ENCODE measurements around the gene RAC2.

RAC2 gene

DNA sequence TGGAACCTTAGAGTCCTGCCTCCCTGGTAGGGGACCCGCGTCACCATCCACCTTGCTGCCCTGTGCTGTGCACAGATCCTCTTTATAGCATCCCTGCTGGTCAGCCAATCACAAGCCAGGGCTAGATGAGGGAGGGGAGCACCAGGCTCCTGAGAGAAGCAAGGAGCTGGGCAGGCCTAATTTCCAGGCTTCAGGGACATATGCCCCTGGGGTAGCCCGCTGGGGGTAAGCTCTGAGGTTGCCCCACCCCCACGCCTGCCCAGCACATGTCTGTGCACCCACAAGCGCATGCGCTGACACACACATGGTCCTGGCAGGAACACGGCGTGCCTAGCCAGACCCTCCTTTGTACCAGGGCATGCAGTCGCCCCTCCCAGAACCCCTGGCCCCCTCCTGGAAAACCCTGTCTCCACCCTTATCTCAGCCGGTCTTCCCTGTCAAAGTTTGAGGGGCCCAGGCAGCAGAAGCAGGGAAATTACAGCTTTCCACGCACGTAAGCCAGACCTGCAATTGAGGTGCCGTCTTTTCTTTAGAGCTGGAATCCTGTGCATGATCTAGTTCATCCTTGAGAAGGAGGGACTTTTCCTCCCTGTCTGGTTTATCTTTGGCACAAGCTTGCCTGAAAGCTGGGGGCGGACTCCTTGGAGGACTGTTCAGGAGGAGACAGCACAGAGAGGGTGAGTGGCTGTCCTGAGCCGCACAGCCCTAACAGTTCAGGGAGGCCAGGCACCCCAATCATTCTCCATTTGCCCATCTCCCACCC is 33.8 kb downstream of the RAC2 start:
- Histone ChIP-seq H3K4me3 (ENCODE audit: low read length) (no peak overlapping the region), H3K9ac (ENCODE audit: low read length) (no peak overlapping the region), H3K27ac (ENCODE audit: low read length) (no peak overlapping the region), H3K4me1 (ENCODE audit: control insufficient read depth, low read depth, low read length) (peaks cover 6% of the 10 kb centered on the region), H3K9me3 (ENCODE audit: control insufficient read depth, low read depth, low read length) (no peaks in the 10 kb centered on the region), H3K36me3 (ENCODE audit: control insufficient read depth, low read depth, low read length) (no peaks in the 10 kb centered on the region), H3K27me3 (ENCODE audit: control insufficient read depth, insufficient read depth, low read length) (no peaks in the 10 kb centered on the region)

DNA sequence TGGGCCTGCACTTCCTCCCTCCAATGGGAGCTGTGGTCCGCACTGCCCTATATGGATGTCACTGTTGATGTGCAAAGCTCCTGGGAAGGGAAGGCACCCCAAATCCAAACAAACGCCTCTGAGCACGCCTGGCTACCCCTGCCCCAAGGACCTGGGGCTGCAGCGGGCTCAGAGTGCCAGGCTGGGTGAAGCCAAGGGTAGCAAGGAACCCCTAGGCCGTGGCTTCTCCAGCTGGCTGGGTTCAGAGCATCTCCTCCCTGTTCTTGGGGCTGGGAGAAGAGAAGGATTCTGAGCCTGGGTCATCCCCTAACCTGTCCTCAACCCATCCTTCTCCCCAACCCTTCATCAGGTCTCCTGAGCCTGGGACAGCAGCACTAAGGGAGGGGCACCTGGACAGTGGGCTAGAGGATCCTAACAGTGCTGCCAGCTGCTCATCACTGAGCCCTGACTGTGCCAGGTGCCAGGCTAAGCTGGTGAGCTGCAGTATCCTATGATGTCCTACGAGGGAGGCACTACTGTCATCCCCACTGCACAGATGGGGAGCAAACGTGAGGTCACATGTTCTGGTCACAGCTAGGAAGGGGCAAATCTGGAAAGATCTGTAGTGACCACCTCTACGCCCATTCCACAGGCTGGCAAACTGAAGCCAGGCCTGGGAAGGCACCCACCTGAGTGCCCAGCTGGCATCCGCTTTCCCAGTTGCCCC is 34.8 kb downstream of the RAC2 start:
- no peak overlapping the region for H3K4me3 ChIP-seq (ENCODE audit: low read length)
- peaks cover 6% of the 10 kb centered on the region for H3K4me1 ChIP-seq (ENCODE audit: control insufficient read depth, low read depth, low read length)
- no peak overlapping the region for H3K9ac ChIP-seq (ENCODE audit: low read length)
- no peaks in the 10 kb centered on the region for H3K27me3 ChIP-seq (ENCODE audit: control insufficient read depth, insufficient read depth, low read length)
- H3K36me3 ChIP-seq (ENCODE audit: control insufficient read depth, low read depth, low read length): no peaks in the 10 kb centered on the region
- no peaks in the 10 kb centered on the region for H3K9me3 ChIP-seq (ENCODE audit: control insufficient read depth, low read depth, low read length)
- H3K27ac ChIP-seq (ENCODE audit: low read length): no peak overlapping the region

DNA sequence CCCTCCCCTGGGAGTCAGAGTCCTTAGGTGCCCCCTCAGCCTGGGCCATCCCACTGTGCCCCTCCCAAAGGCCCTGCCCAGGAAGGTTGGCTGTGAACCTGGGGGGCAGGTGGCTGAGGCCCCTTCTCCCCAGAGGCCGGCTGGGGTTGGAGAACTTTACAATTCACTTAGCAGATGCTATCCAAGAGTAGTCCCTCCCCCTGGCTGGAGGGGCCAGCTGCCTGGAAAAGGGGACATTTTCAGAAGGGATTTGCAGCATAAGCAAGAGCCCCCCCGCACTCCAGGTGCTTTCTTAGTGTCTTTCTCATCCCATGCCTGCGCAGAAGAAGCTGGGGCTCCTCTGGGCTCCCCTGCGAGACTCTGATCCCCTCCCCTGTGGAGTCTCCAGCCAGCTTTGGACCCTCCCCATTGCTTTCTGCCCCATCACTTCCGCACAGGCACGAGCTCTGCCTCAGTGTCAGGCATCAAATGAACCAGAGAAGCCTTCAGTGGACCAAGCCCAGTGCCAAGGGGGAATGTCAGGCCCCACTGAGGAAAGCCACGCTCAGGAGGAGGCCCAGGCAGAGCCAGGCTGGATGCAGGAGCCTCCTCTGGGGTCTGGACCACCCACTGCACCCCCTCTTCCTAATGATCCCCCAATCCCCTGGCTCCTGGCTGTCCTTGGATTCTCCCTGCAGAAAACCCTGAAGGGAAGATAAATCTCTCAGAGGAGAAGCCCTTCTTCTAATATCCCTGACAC is 35.5 kb downstream of the RAC2 start:
- Histone ChIP-seq H3K27me3 (ENCODE audit: control insufficient read depth, insufficient read depth, low read length) (no peaks in the 10 kb centered on the region), H3K36me3 (ENCODE audit: control insufficient read depth, low read depth, low read length) (no peaks in the 10 kb centered on the region), H3K9ac (ENCODE audit: low read length) (no peak overlapping the region)

DNA sequence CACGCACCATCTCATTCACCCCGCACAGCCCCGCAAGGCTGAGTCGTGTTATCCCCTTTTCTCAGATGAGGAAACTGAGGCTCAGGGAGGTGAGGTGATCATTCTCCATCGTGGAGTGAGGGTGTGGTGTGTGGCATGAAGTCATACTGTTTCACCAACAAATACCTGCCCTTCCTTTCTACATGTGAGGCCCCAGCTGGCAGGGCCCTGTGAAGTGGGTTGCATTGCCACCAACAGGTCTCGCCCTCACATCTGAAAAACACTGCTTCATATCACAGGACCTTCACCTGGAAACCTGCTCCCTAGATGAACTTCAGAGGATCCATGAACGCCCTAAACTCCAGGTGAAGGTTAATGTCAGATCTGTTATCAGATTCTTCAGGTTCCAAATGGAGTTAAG is 36.1 kb downstream of the RAC2 start:
- Histone ChIP-seq H3K4me3 (ENCODE audit: low read length) (no peak overlapping the region), H3K9ac (ENCODE audit: low read length) (no peak overlapping the region)

More for the DNA sequence above, 35.5 kb downstream of the RAC2 start:
- Histone ChIP-seq H3K4me3 (ENCODE audit: low read length) (no peak overlapping the region), H3K4me1 (ENCODE audit: control insufficient read depth, low read depth, low read length) (peaks cover 6% of the 10 kb centered on the region), H3K27ac (ENCODE audit: low read length) (no peak overlapping the region), H3K9me3 (ENCODE audit: control insufficient read depth, low read depth, low read length) (no peaks in the 10 kb centered on the region)

DNA sequence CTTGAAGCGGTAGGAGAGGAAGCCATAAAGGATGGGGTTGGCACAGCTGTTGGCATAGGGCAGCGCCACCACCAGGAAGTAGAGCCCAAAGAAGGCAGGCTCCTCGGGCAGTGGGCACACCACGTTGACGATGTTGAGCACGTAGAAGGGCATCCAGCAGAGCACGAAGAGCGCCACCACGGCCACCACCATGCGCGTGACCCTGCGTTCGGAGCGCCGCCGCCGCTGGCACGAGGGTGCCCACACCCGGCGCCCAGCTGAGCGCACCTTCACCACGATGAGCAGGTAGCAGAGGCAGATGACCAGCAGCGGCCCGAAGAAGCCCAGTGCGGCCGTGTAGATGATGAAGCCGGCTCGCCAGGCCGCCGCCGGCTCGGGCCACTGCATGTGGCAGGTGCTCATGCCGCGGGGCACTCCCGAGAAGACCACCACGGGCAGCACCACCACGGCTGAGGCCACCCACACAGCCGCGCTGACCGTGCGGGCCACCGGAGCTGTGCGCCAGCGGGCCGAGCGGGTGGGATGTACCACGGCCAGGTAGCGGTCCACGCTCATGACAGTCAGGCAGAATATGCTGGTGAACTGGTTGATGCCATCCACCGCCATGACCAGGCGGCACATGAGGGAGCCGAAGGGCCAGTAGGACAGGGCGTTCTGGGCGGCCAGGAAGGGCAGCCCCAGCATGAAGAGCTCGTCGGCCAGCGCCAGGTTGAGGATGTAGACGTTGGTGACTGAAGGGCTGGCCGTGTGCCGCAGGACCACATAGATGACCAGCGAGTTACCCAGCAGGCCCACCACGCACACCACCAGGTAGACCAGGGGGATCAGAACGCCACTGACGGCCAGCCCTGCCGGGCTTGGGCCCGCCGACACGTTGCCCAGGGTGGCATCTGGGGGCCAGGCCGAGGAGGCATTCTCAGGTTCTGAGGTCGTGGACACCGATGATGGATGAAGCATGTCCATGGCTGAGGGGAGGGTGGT is 36.9 kb downstream of the RAC2 start:
- Histone ChIP-seq H3K9me3 (ENCODE audit: control insufficient read depth, low read depth, low read length) (no peaks in the 10 kb centered on the region), H3K4me1 (ENCODE audit: control insufficient read depth, low read depth, low read length) (peaks cover 3% of the 10 kb centered on the region), H3K27ac (ENCODE audit: low read length) (no peak overlapping the region), H3K4me3 (ENCODE audit: low read length) (no peak overlapping the region), H3K27me3 (ENCODE audit: control insufficient read depth, insufficient read depth, low read length) (no peaks in the 10 kb centered on the region), H3K9ac (ENCODE audit: low read length) (no peak overlapping the region), H3K36me3 (ENCODE audit: control insufficient read depth, low read depth, low read length) (no peaks in the 10 kb centered on the region)

More for the DNA sequence above, 36.1 kb downstream of the RAC2 start:
- no peaks in the 10 kb centered on the region for H3K9me3 ChIP-seq (ENCODE audit: control insufficient read depth, low read depth, low read length)
- H3K36me3 ChIP-seq (ENCODE audit: control insufficient read depth, low read depth, low read length): no peaks in the 10 kb centered on the region
- H3K27me3 ChIP-seq (ENCODE audit: control insufficient read depth, insufficient read depth, low read length): no peaks in the 10 kb centered on the region
- H3K4me1 ChIP-seq (ENCODE audit: control insufficient read depth, low read depth, low read length): peaks cover 6% of the 10 kb centered on the region
- no peak overlapping the region for H3K27ac ChIP-seq (ENCODE audit: low read length)

DNA sequence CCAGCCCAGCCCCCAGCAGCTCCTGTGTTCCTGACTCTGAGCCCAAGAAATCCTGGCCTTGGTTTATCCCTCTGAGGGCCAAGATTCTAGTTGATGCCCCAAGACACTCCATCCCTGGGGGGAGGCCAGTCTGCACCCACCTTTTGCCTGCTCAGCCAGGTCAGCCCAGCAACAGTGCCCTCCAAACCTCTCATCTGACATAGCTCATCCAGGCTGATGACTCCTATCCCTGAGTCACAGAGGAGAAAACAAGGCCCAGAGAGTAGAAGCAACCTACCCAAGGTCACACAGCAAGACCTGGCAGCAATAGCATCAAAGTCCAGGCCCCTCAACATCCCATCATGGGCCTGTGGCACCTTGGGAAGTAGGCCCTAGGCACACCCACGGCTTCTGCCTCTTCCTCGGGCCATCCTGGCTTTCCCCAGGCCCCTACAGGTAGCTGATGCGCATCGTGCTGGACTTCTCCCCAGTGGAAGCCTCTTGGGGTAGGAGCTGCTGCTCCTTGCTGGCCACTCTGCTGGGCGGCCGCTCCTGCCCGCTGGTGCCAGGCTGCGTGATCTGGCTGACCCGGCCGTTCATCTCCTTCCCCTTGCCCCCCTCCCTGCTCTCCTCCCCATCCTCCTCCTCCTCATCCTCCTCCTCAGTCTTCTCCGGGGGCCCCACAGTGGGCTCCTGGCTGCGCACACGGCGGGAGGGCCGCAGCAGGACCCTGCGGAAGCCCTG is 37.8 kb downstream of the RAC2 start:
- Histone ChIP-seq H3K9me3 (ENCODE audit: control insufficient read depth, low read depth, low read length) (no peaks in the 10 kb centered on the region), H3K4me3 (ENCODE audit: low read length) (no peak overlapping the region), H3K27ac (ENCODE audit: low read length) (no peak overlapping the region), H3K27me3 (ENCODE audit: control insufficient read depth, insufficient read depth, low read length) (no peaks in the 10 kb centered on the region), H3K36me3 (ENCODE audit: control insufficient read depth, low read depth, low read length) (no peaks in the 10 kb centered on the region), H3K4me1 (ENCODE audit: control insufficient read depth, low read depth, low read length) (no peaks in the 10 kb centered on the region), H3K9ac (ENCODE audit: low read length) (no peak overlapping the region)

DNA sequence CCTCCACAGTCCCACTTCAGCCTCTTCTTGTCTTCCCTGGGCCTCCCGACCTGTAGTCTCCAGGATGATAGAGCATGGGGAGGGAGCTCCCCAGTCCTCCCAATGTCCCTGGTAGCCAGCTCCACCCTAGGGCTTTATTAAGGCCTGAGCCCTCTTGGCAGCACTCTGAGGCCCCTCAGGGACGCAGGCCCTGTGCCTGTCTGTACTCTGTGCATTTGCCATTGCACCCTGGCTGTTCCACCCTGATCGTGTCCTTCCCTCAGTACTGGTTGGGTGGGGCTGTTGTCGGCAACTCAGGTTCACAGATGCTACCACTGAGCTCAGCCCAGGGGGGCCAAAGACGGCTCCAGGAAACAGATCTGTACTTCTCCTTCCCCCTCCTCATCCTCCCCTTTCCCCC is 39.0 kb downstream of the RAC2 start:
- no peaks in the 10 kb centered on the region for H3K27me3 ChIP-seq (ENCODE audit: control insufficient read depth, insufficient read depth, low read length)
- no peaks in the 10 kb centered on the region for H3K9me3 ChIP-seq (ENCODE audit: control insufficient read depth, low read depth, low read length)
- no peaks in the 10 kb centered on the region for H3K4me1 ChIP-seq (ENCODE audit: control insufficient read depth, low read depth, low read length)
- no peaks in the 10 kb centered on the region for H3K36me3 ChIP-seq (ENCODE audit: control insufficient read depth, low read depth, low read length)
- H3K4me3 ChIP-seq (ENCODE audit: low read length): no peak overlapping the region
- no peak overlapping the region for H3K27ac ChIP-seq (ENCODE audit: low read length)
- no peak overlapping the region for H3K9ac ChIP-seq (ENCODE audit: low read length)

DNA sequence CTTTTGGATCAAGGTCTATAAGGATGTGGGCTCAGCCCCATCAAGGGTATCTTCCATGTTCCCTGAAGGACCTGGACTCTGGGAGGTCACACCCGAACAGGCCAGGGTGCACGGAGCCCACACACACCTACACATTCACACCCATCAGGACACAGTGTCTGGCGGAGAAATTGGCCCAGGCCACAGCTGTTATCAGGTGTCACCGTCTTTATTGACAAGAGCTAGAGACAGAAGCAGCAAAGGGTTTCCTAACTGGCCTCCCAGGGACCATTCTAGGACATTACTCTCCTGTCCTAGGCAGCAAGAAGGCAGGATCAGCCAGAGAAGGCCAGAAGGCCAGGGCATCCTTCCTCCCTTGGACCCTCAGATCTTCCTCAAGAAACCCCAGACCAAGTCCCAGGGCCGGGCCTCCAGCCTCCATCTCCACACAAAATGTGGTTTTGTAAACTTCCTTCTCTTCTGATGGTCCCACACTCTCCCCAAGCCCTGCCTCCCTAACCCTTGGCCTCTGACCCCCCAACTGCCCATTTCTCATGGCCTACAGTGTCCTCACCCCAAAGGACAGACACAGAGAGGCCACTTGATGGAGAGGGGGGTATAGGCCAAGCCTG is 39.9 kb downstream of the RAC2 start:
- no peak overlapping the region for H3K27ac ChIP-seq (ENCODE audit: low read length)
- H3K4me1 ChIP-seq (ENCODE audit: control insufficient read depth, low read depth, low read length): no peaks in the 10 kb centered on the region
- no peak overlapping the region for H3K4me3 ChIP-seq (ENCODE audit: low read length)
- H3K9me3 ChIP-seq (ENCODE audit: control insufficient read depth, low read depth, low read length): no peaks in the 10 kb centered on the region
- H3K9ac ChIP-seq (ENCODE audit: low read length): no peak overlapping the region
- no peaks in the 10 kb centered on the region for H3K36me3 ChIP-seq (ENCODE audit: control insufficient read depth, low read depth, low read length)
- no peaks in the 10 kb centered on the region for H3K27me3 ChIP-seq (ENCODE audit: control insufficient read depth, insufficient read depth, low read length)

DNA sequence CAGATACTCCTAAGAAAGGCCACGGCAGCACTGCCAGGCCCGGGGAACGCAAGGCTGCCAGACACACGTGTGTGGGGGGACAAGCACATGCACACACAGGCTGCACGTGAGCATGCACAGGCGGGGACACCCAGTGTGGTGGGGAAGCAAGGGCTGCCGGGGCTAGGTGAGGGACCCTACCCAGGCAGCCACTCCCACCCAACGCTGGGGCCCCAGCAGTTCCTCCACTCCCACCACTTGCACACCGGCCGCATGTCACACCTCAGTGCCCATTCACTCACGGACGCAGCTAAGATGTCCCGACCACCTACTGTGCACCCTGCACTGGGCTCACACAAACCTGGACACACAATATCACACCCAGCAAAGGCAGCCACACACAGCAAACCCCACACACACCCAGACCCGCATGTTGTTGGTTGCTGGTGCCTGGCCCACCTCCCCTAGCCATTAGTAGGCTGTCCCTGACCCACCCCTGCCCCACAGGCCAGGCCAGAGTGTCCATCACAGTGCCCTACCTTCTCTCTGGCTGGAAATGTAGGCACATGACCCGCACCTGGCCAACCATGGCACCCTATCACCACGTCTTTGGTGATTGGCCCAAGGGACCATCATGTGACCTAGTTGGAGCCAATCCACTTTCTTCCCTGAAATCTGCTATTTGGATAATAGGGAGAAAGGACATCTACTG is 40.6 kb downstream of the RAC2 start:
- H3K4me3 ChIP-seq (ENCODE audit: low read length): no peak overlapping the region
- no peak overlapping the region for H3K9ac ChIP-seq (ENCODE audit: low read length)
- no peaks in the 10 kb centered on the region for H3K4me1 ChIP-seq (ENCODE audit: control insufficient read depth, low read depth, low read length)
- H3K36me3 ChIP-seq (ENCODE audit: control insufficient read depth, low read depth, low read length): no peaks in the 10 kb centered on the region
- no peaks in the 10 kb centered on the region for H3K9me3 ChIP-seq (ENCODE audit: control insufficient read depth, low read depth, low read length)
- no peak overlapping the region for H3K27ac ChIP-seq (ENCODE audit: low read length)
- H3K27me3 ChIP-seq (ENCODE audit: control insufficient read depth, insufficient read depth, low read length): no peaks in the 10 kb centered on the region

DNA sequence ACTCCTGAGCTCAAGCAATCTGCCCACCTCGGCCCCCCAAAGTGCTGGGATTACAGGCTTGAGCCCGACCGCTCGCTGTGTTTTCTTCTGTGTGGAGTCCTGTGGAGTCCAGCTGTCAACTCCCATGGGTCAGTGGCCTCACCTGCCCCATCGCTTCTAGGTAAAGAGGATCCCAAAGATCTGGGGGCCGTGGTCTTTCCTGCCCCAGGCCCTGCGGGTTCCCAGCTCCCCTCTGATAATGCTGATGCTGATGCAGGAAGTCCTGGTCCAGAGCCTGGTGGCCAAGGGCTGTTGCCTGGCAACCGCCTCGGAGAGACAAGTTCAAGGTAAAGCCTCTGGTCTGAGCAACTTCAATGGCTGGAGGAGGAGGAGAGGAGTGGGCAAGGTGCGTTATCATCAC is 41.4 kb downstream of the RAC2 start:
- Histone ChIP-seq H3K9me3 (ENCODE audit: control insufficient read depth, low read depth, low read length) (no peaks in the 10 kb centered on the region), H3K27me3 (ENCODE audit: control insufficient read depth, insufficient read depth, low read length) (no peaks in the 10 kb centered on the region), H3K4me3 (ENCODE audit: low read length) (no peak overlapping the region), H3K36me3 (ENCODE audit: control insufficient read depth, low read depth, low read length) (no peaks in the 10 kb centered on the region), H3K4me1 (ENCODE audit: control insufficient read depth, low read depth, low read length) (peaks cover 6% of the 10 kb centered on the region), H3K27ac (ENCODE audit: low read length) (no peak overlapping the region), H3K9ac (ENCODE audit: low read length) (no peak overlapping the region)
